ENCODE results near the gene HS6ST1.

Gene HS6ST1

DNA sequence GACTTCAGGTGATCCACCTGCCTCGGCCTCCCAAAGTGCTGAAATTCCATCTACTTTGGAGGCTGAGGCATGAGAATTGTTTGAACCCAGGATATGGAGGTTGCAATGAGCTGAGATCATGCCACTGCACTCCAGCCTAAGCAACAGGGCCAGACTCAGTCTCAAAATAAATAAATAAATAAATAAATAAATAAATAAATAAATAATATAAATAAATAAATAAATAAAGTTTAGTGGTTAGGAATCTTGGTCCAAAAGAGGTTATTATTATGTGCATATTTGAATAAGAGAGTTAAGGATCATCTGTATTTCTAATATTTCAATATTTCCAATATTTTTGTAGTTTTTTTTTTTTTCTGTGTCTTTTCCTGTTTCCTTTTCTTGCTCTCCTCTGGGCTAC is 90.8 kb downstream of the HS6ST1 start:
- H3K4me3 ChIP-seq (ENCODE audit: low read depth, low read length): no peak overlapping the region
- no peak for DNase-seq (ENCODE audit: low read depth)
- TF ChIP-seq, protein P1, sequence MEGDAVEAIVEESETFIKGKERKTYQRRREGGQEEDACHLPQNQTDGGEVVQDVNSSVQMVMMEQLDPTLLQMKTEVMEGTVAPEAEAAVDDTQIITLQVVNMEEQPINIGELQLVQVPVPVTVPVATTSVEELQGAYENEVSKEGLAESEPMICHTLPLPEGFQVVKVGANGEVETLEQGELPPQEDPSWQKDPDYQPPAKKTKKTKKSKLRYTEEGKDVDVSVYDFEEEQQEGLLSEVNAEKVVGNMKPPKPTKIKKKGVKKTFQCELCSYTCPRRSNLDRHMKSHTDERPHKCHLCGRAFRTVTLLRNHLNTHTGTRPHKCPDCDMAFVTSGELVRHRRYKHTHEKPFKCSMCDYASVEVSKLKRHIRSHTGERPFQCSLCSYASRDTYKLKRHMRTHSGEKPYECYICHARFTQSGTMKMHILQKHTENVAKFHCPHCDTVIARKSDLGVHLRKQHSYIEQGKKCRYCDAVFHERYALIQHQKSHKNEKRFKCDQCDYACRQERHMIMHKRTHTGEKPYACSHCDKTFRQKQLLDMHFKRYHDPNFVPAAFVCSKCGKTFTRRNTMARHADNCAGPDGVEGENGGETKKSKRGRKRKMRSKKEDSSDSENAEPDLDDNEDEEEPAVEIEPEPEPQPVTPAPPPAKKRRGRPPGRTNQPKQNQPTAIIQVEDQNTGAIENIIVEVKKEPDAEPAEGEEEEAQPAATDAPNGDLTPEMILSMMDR (IDR thresholded peaks at IDR 0.05; ENCODE audit: low read depth, low read length, missing control alignments): no peak

DNA sequence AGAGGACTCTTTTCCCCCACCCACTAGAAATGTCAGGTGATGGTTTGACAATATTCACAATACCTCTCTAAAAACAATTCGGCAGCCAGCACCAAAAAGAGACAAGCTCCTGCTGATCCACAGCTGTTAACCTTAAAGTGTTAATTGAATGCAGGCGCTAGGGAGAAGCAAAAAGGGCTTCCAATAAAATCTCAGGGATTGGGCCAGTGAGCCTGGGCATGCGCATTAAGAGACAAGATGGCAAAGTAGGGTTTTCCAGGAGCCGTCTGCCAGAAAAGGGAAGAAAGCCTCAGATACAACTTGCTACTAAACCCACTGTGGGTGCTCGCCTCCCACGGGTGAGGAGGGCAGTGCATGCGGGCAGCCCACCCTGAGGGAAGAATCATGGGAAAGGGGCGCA is 98.8 kb downstream of the HS6ST1 start:
- no peak overlapping the region for H3K4me3 ChIP-seq (ENCODE audit: low read depth, low read length)
- no peak for DNase-seq (ENCODE audit: low read depth)
- TF ChIP-seq, protein P1 (IDR thresholded peaks at IDR 0.05; ENCODE audit: low read depth, low read length, missing control alignments): no peak

DNA sequence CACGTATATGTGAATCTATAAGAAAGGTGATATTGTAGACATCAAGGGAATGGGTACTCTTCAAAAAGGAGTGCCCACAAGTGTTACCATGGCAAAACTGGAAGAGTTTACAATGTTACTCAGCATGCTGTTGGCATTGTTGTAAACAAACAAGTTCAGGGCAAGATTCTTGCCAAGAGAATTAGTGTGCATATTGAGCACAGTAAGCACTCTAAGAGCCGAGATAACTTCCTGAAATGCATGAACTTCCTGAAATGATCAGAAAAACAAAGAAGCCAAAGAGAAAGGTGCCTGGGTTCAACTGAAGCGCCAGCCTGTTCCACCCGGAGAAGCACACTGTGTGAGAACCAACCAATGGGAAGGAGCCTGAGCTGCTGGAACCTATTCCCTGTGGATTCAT is 101.0 kb downstream of the HS6ST1 start:
- TF ChIP-seq, protein P1 (IDR thresholded peaks at IDR 0.05; ENCODE audit: low read depth, low read length, missing control alignments): no peak
- no peak overlapping the region for H3K4me3 ChIP-seq (ENCODE audit: low read depth, low read length)
- DNase-seq (ENCODE audit: low read depth): no peak

DNA sequence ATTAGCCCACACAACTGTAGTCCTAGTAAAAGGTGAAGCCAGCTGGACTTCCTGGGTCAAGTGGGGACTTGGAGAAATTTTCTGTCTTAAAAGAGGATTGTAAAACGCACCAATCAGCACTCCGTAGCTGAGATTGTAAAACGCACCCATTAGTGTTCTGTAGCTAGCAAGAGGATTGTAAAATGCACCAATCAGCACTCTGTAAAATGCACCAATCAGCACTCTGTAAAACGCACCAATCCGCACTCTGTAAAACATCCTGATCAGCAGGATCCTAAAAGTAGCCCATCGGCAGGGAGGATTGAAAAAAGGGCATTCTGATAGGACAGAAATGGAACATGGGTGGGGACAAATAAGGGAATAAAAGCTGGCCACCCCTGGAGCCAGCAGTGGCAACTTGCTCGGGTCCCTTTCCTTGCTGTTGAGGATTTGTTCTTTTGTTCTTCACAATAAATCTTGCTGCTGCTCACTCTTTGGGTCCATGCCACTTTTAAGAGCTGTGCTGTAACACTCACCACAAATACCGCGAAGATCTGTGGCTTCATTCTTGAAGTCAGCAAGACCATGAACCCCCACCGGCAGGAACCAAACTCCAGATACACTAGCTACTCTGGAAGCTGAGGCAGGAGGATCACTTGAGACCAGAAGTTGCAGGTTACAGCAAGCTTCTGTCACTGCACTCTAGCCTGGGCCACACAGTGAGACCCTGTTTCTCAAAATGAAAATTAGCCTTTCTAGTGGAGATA is 102.6 kb downstream of the HS6ST1 start:
- H3K4me3 ChIP-seq (ENCODE audit: low read depth, low read length): no peak overlapping the region
- DNase-seq (ENCODE audit: low read depth): no peak
- TF ChIP-seq, protein P1 (IDR thresholded peaks at IDR 0.05; ENCODE audit: low read depth, low read length, missing control alignments): no peak
